NCI-H1417 treated with DMSO at 0.1 percent for 48 hours (cell line): ENCODE measurements around the gene AJAP1.

Experiments
- DNase-seq: peaks from one replicate; lab custom pipeline; 2025; lab: John Stamatoyannopoulos, UW

AJAP1 gene

DNA sequence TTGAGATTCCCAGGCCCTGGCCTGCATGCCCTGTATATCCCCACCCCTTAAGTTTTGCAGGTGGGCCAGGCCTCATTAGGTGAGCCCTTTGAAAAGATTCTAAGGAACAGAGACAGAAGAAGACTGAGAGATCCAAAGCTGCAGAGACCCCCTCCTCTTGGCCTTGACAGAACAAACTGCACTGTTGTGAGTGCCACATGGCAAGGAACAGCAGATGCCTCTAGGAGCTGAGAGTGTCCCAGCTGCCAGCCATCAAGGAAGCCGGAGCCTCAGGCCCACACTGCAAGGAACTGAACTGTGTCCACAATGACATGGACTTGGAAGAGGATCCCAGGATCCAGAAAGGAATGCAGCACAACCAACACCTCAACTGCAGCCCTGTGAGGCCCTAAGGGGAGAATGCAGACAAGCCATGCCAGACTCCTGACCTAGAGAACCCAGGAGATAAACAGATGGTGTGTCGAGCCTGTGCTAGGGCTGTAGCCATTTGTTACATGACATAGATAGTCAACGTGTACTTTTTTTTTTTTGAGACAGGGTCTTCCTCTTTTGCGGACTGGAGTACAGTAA is 182.7 kb downstream of the AJAP1 start:
- DNase-seq, result no peak

DNA sequence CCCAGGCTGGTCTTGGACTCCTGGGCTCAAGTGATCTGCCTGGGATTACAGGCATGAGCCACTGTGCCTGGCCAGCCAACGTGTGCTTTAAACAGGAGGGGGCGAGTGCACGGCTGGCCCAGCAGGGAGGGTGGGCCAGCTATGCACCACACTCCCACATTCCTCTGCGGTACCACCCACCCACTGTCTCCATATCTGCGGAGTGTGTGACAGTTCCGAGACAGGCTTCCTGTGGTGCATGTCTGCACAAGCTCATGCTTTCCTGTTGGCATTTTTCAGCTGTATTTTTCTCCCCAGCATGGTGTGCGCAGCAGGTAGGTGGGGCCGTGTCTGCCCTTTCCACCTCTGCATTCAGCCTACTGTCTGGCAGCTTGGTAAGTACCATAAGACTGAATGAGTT is 183.3 kb downstream of the AJAP1 start:
- DNase-seq, result no peak

DNA sequence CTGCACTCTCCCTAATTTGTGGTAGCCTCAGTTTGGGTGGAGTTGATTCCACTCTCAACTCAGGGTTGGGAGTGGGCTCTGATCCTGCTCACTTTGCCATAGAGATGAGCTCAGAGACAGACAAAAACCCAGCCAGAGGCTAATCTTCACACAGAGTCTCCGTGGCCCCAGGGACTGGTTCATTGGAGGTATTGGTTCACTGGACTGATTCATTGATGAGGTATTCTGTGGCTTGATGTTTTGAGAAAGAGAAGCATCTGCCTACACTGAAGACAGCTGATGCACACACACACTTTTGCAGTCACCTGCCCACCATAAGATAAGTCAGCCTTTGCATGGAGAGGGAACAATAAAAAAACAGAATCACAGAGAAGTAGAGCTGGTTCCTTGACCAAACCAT is 183.8 kb downstream of the AJAP1 start:
- no peak for DNase-seq
